ENCODE results near the gene VOPP1. TPM values are rescaled to one million over a fixed set of nuclear protein-coding genes. Genes with fewer than 3 reads are reported as not detected.

Gene VOPP1
- total RNA-seq, 1 donor from 2014 or later = 53.7 TPM

DNA sequence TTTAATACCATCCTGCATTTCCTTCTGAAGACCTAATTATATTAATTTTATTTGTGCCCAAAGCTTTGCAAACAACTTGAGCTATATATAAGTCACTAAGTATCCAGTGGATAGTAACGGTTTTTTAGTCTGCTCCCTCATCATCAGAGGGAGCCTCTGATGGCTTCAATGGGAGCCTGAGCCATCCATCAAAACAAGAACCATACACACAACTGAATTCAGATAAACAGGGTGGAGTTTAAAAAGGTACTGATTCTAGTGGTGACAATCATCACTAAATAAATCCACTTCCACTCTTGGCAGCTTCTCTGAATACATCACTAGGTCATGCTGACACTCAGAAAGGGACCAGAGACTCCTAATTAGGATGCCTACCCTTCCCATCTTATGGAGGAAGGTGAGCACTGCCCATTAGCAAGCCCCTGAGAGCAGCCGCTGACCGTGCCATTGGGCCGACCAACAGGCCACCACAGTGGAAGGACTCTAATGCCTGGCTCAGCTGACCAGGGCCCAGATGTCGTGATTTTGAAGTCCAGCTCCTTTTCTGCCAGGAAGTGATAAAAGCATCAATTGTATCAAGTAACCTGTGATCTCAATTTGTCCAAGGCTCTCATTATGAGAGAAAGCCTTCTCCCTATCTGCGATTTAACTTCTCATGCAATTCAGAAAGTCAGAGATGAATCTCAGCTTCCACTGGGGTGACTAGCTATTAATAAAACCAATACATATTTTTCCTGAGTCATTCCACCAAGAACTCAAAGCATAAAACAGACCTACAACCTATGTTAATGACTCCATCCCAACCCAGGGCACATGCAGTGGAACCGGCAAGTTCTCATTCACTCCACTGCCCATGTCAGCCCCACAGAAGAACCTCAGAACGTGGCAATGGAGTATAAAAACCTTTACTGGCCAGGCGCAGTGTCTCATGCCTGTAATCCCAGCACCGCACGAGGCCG lies 13.1 kb downstream of the VOPP1 start:
- no peak for DNase-seq (ENCODE audit: low spot score)
- Mint-ChIP-seq H3K4me3 (ENCODE audit: low read depth) (no peak overlapping the region), H3K9me3 (no peaks in the 10 kb centered on the region), H3K36me3 (ENCODE audit: low read depth) (peaks cover 35% of the 10 kb centered on the region), H3K4me1 (ENCODE audit: low read depth) (peaks cover 60% of the 10 kb centered on the region), H3K27me3 (ENCODE audit: low read depth) (no peaks in the 10 kb centered on the region), H3K27ac (peak overlapping the region; percentile 32)
- intact Hi-C loops (cut with micrococcal nuclease) = no loop called here

DNA sequence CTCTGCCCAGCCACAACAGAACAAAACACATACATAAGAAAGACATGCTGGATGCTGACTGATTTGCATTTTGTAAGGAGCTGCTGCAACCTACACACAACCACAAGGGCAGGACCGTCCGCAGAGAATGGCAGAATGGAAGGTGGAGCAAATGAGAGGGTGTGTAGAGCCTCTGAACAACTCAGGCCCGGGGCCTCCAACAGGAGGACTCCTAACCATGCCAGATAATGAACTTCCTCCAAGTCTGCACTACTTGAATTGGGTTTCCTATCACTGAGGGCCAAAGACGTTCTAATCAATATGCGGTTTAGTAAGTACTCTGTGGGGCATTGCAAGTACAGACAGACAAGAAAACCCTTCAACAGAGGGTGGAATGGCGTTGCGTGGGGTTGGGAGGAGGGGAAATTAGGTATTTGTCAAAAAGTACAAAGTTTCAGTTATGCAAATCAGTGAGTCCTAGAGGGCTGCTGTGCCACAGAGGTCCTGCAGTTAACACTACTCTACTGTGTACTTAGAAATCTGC lies 14.6 kb downstream of the VOPP1 start:
- Mint-ChIP-seq H3K4me1 (ENCODE audit: low read depth) (peaks cover 67% of the 10 kb centered on the region), H3K9me3 (no peaks in the 10 kb centered on the region), H3K36me3 (ENCODE audit: low read depth) (peaks cover 40% of the 10 kb centered on the region), H3K27me3 (ENCODE audit: low read depth) (no peaks in the 10 kb centered on the region), H3K27ac (peak overlapping the region; percentile 79), H3K4me3 (ENCODE audit: low read depth) (peak overlapping the region; percentile 50)
- intact Hi-C loops (cut with micrococcal nuclease) = no loop called here
- DNase-seq (ENCODE audit: low spot score) = no peak

DNA sequence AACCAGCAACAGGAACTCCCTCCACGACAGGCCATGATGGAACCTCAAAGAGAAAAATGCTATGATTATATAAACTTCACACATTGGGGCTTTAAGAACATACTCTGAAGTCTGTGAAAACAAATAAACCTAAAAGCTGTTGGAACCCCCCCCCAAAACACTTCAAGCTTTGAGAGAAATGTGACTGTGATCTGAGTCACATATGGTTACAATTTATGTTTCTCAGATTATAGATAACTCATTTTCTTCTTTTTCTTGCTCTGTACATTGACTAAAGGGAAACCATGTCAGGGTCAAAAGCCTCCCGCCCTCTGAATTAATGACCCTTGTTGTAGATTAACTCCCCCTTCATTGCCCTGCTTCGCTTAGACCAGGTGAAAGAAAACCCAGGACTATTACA lies 15.8 kb downstream of the VOPP1 start:
- peak overlapping the region; percentile 77 for H3K27ac Mint-ChIP-seq
- H3K9me3 Mint-ChIP-seq = no peaks in the 10 kb centered on the region
- H3K27me3 Mint-ChIP-seq (ENCODE audit: low read depth) = no peaks in the 10 kb centered on the region
- peaks cover 62% of the 10 kb centered on the region for H3K4me1 Mint-ChIP-seq (ENCODE audit: low read depth)
- H3K36me3 Mint-ChIP-seq (ENCODE audit: low read depth) = peaks cover 33% of the 10 kb centered on the region
- intact Hi-C loops (cut with micrococcal nuclease) = loop anchor here (1.0 kb wide), 2 partner anchors 13 to 22 kb away; no protein-coding TSS in a partner anchor
- DNase-seq (ENCODE audit: low spot score) = no peak
- H3K4me3 Mint-ChIP-seq (ENCODE audit: low read depth) = peak overlapping the region; percentile 20

DNA sequence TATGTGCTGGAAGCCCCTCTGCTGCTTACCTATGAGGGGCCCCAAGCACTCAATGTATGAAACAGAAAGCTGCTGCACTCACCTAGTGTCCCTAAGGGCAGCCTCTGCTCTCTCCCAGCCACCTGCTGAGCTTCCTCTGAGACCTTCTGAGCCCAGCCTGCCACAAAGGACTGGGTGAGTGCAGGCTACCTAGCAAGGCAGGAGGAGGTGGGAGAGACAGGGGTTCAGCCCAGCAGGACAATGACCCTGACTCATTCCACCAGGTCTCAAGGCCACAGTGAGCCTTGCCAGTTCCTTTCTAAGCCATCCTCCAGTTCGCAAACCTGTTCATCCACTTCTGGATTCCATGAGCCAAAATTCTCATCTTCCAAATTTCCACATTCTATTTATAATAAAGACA lies 16.3 kb downstream of the VOPP1 start:
- intact Hi-C loops (cut with micrococcal nuclease) = loop anchor here (1.0 kb wide), 2 partner anchors 13 to 22 kb away; no protein-coding TSS in a partner anchor
- H3K36me3 Mint-ChIP-seq (ENCODE audit: low read depth) = peaks cover 32% of the 10 kb centered on the region
- peak overlapping the region; percentile 61 for H3K27ac Mint-ChIP-seq
- H3K27me3 Mint-ChIP-seq (ENCODE audit: low read depth) = no peaks in the 10 kb centered on the region
- H3K9me3 Mint-ChIP-seq = no peaks in the 10 kb centered on the region
- H3K4me1 Mint-ChIP-seq (ENCODE audit: low read depth) = peaks cover 62% of the 10 kb centered on the region
- DNase-seq (ENCODE audit: low spot score) = no peak
- peak overlapping the region; percentile 20 for H3K4me3 Mint-ChIP-seq (ENCODE audit: low read depth)

DNA sequence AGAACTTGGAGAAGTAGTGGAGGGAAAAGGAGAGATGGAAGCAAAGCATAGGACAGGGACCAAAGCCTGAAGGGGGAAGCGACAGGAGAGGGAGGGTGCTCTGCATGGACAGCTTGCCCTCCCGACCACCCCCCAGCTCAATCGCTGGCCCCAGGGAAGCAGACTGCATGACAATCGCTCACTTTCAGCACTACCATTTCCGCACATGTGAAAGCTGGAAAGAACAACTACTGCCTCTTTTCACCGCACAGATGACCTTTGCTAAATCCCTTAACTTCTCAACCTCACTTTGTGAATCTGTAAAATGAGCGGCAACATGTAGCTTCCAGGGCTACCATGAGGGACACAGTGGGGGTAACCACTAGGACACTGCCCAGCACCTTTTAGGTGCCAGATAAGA lies 17.1 kb downstream of the VOPP1 start:
- no peak overlapping the region for H3K27ac Mint-ChIP-seq

DNA sequence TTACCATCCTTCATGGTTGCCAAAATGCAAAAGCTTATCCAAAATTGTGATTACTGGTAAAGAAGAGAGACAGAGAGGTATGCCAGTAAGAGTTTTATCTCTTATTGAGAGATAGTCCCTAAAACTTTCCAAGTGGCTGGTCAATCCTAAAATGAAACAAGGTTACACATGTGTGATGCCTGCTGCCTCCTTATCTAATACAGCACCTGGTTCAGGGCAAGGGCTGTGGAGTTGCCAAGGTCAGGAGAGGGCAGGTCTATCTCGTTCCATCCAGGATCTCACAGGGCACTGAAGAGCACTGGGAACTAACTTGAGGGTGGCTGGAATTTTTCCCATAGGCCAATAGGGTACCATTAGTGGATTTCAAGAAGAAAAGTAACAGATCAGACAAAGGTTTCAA lies 18.3 kb downstream of the VOPP1 start:
- intact Hi-C loops (cut with micrococcal nuclease) = no loop called here
- H3K27ac Mint-ChIP-seq = no peak overlapping the region
- no peak overlapping the region for H3K4me3 Mint-ChIP-seq (ENCODE audit: low read depth)
- H3K4me1 Mint-ChIP-seq (ENCODE audit: low read depth) = peaks cover 54% of the 10 kb centered on the region
- no peaks in the 10 kb centered on the region for H3K9me3 Mint-ChIP-seq
- no peak for DNase-seq (ENCODE audit: low spot score)
- H3K27me3 Mint-ChIP-seq (ENCODE audit: low read depth) = no peaks in the 10 kb centered on the region
- peaks cover 32% of the 10 kb centered on the region for H3K36me3 Mint-ChIP-seq (ENCODE audit: low read depth)

More for the DNA sequence above, 17.1 kb downstream of the VOPP1 start:
- Mint-ChIP-seq H3K27me3 (ENCODE audit: low read depth) (no peaks in the 10 kb centered on the region), H3K36me3 (ENCODE audit: low read depth) (peaks cover 32% of the 10 kb centered on the region), H3K9me3 (no peaks in the 10 kb centered on the region), H3K4me3 (ENCODE audit: low read depth) (no peak overlapping the region), H3K4me1 (ENCODE audit: low read depth) (peaks cover 62% of the 10 kb centered on the region)
- intact Hi-C loops (cut with micrococcal nuclease) = no loop called here
- DNase-seq (ENCODE audit: low spot score) = no peak

DNA sequence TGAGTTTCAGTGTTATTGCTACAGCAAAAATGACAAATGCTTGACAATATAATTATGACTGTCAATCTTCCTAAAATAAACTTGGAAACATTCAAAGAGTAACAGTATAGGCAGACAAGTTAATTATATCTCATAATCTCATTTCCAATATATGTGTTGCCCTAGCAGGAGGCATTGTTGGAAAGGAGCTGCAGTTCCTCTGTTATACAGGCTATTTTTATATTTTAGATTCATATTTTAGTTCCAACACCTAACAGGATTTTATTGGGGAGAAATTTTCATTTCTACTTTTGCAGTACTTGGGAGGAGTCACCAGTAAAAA lies 19.3 kb downstream of the VOPP1 start:
- Mint-ChIP-seq H3K9me3 (no peaks in the 10 kb centered on the region), H3K36me3 (ENCODE audit: low read depth) (peaks cover 32% of the 10 kb centered on the region), H3K4me3 (ENCODE audit: low read depth) (no peak overlapping the region), H3K27me3 (ENCODE audit: low read depth) (no peaks in the 10 kb centered on the region), H3K27ac (no peak overlapping the region), H3K4me1 (ENCODE audit: low read depth) (peaks cover 54% of the 10 kb centered on the region)
- DNase-seq (ENCODE audit: low spot score) = no peak
- intact Hi-C loops (cut with micrococcal nuclease) = no loop called here

DNA sequence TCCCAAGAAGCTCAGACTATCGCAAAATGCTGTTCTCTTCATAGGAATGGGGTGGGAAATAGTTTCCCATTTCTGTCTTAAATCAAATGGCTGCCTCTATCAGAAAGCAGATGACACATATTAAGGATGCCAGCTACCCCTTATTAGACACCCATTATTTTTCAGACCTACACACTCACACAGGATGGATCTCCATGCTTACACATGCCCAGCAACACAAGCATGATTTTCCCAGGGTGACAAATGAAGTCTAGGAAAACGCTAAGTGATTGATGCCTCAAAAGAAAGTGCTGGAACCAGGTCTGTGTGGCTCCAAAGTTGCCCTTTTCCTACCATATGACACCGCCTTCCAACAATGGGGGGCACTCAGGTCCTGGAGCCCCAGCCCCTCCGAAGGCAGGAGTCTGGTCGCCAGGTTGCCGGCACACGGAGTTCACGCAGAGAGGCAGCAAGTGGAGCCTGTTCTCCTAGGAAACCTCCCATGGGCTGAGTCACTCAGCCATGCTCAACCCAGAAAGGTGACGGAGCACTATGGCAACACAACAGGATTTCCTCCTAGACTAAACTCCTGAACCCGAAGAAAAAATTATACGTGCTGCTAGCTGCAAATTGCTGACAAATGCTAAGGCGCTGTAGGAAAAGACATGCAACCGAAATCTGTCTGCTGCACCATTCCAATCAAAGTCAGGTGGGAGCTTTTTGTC lies 19.8 kb downstream of the VOPP1 start:
- Mint-ChIP-seq H3K36me3 (ENCODE audit: low read depth) (peaks cover 36% of the 10 kb centered on the region), H3K4me3 (ENCODE audit: low read depth) (no peak overlapping the region), H3K27me3 (ENCODE audit: low read depth) (no peaks in the 10 kb centered on the region), H3K4me1 (ENCODE audit: low read depth) (peaks cover 54% of the 10 kb centered on the region), H3K27ac (no peak overlapping the region), H3K9me3 (no peaks in the 10 kb centered on the region)
- DNase-seq (ENCODE audit: low spot score) = no peak
- intact Hi-C loops (cut with micrococcal nuclease) = no loop called here

DNA sequence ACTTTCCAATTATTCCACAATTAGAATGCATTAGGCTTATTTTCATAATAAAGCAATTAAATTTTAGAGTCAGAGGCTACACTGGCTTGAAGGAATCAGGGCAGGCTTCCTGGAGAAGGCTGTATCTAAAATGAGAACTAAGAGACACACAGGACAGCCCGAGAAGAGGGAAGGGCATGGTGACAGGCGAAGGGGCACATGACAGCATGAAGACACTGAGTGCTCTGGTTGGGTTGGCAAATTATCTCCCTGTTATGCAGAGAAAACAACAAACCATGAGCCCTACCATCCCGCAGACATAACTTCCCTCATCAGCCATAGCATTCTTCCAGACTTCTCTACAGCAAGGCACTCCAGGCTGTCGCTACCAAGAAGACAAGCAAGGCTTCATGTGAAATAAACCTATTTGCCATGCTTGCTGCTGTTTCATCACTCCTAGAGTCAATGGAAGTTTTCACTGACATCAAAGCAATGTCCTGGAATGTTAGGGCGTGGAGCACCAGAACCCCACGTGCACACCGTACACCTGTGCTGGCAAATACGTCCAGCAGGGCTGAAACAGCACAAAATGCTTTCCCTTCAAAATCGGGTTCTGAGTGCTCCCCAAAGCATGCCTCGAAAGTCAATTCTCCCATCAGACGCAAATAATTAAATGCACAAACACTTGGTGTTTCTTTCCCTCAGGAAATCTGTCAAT lies 21.3 kb downstream of the VOPP1 start:
- no peaks in the 10 kb centered on the region for H3K9me3 Mint-ChIP-seq
- no peaks in the 10 kb centered on the region for H3K27me3 Mint-ChIP-seq (ENCODE audit: low read depth)
- H3K36me3 Mint-ChIP-seq (ENCODE audit: low read depth) = peaks cover 32% of the 10 kb centered on the region
- DNase-seq (ENCODE audit: low spot score) = no peak
- H3K4me1 Mint-ChIP-seq (ENCODE audit: low read depth) = peaks cover 51% of the 10 kb centered on the region
- no peak overlapping the region for H3K4me3 Mint-ChIP-seq (ENCODE audit: low read depth)
- no peak overlapping the region for H3K27ac Mint-ChIP-seq
- intact Hi-C loops (cut with micrococcal nuclease) = no loop called here

DNA sequence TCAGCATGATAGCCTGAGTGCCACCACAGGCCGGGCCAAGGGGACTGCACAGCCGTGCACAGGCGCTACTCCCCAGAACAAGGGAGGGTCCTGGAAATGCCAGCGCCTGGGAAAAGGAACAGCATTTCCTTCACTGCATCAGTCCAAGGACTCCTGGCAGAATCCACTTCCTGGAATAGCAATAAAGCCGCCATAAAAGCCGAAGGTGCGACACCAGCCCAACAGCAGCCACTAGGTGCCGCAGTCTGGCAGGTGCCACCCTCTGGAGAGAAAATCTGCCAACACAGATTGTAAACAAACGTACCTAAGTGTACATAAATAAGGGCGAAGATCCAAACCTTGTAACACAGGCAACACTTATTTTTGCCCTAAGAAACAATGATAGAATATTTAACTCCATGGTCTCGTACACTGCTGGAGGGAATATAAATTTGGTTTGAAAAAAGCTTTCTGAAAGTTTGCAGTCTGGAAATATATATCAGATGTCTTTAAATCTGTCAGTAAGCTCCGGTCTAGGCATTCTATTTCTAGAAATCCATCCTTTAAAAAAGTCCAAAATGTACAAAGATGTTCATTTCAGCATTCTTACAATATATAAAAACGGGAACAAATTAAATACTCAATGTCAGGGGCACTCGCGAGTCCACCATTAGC lies 22.2 kb downstream of the VOPP1 start:
- Mint-ChIP-seq H3K27me3 (ENCODE audit: low read depth) (no peaks in the 10 kb centered on the region), H3K36me3 (ENCODE audit: low read depth) (peaks cover 23% of the 10 kb centered on the region), H3K9me3 (no peaks in the 10 kb centered on the region), H3K27ac (no peak overlapping the region), H3K4me3 (ENCODE audit: low read depth) (no peak overlapping the region), H3K4me1 (ENCODE audit: low read depth) (peaks cover 47% of the 10 kb centered on the region)
- intact Hi-C loops (cut with micrococcal nuclease) = no loop called here
- no peak for DNase-seq (ENCODE audit: low spot score)

DNA sequence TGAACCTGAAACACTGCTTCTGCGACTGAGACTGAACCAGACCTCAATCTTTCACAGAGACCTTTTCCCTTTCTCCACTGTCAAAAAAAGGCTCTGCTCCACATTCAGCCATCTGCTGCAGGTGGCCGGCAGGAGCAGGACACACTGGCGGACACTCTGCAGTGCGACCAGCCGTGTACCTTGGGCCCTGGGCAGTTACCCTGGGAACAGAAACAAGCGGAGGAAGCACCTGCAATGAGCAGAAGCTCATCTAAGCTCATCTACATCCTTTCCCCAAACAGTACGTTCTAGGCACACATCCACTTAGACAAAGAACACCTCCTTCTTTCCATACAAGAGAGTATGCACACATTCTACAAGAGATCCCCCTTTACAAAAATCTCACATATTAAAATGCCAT lies 22.8 kb downstream of the VOPP1 start:
- DNase-seq (ENCODE audit: low spot score) = no peak

DNA sequence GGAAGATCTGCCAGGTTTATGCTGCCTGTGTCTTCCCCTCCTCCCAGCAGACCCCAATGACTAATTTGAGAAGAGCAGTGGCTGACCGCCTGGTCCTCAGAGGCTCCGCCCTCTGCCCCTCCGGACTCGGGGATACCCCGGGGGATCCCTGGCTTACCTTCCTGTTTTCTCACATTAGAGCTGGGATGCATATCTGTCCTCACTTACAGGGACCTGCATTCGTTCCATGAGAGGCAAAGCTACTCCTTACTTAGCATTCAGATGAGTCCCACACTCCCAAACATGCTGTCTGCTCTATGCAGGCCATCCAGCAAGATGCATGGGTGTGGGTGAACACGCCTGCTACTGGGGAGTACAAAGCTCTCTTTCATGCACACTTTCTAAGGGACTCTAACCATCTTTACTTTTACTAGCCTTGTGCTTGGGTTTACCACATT lies 24.0 kb downstream of the VOPP1 start:
- Mint-ChIP-seq H3K36me3 (ENCODE audit: low read depth) (peaks cover 24% of the 10 kb centered on the region), H3K4me3 (ENCODE audit: low read depth) (no peak overlapping the region), H3K27me3 (ENCODE audit: low read depth) (no peaks in the 10 kb centered on the region), H3K9me3 (no peaks in the 10 kb centered on the region), H3K4me1 (ENCODE audit: low read depth) (peaks cover 36% of the 10 kb centered on the region), H3K27ac (no peak overlapping the region)
- DNase-seq (ENCODE audit: low spot score) = no peak
- intact Hi-C loops (cut with micrococcal nuclease) = no loop called here

More for the DNA sequence above, 22.8 kb downstream of the VOPP1 start:
- Mint-ChIP-seq H3K27ac (no peak overlapping the region), H3K9me3 (no peaks in the 10 kb centered on the region), H3K36me3 (ENCODE audit: low read depth) (peaks cover 22% of the 10 kb centered on the region), H3K4me3 (ENCODE audit: low read depth) (no peak overlapping the region), H3K4me1 (ENCODE audit: low read depth) (peaks cover 45% of the 10 kb centered on the region), H3K27me3 (ENCODE audit: low read depth) (no peaks in the 10 kb centered on the region)
- intact Hi-C loops (cut with micrococcal nuclease) = no loop called here

Measured in activated T-helper 2 cell treated with anti-CD3 and anti-CD28 coated beads, Interferon-gamma antibody, Interleukin-2, Interleukin-4, amounts not matched to agents 10 μg/mL and 5 μg/mL and 100 μg/mL, durations not matched to agents 14 hours and 24 hours and 36 hours (primary cell).